Adipose tissue (tissue), 3 donors: ENCODE results near the gene BCDIN3D. TPM values are rescaled to one million over a fixed set of nuclear protein-coding genes. Genes with fewer than 3 reads are reported as not detected.

Experiments used
- H3K27ac ChIP-seq: one replicate; pipeline ENCODE4 v1.5.1; 2013; ENCODE audit warnings: low read depth, low read length
- WGBS, 3 donors: extraction: QIAGEN DNeasy Blood & Tissue Kit; methylation state at CpG; one replicate each; pipeline ENCODE4 v1.1.7; 2013; 5-methylcytosine and 5-hydroxymethylcytosine counted together
- polyA plus RNA-seq, 3 donors: library from polyadenylated mRNA; stranded (reverse); fragments of 200-250 nt; gene quantifications; one replicate each; pipeline ENCODE4 v1.2.3, GENCODE V29; 2013
- donor health status: healthy with polysubstance abuse.
- donor health status: Bipolar disorder and iron deficiency.
- donor health status: healthy.

BCDIN3D gene
- polyA plus RNA-seq, 3 donors, result 1.6 to 3.2 (median 1.9) TPM

DNA sequence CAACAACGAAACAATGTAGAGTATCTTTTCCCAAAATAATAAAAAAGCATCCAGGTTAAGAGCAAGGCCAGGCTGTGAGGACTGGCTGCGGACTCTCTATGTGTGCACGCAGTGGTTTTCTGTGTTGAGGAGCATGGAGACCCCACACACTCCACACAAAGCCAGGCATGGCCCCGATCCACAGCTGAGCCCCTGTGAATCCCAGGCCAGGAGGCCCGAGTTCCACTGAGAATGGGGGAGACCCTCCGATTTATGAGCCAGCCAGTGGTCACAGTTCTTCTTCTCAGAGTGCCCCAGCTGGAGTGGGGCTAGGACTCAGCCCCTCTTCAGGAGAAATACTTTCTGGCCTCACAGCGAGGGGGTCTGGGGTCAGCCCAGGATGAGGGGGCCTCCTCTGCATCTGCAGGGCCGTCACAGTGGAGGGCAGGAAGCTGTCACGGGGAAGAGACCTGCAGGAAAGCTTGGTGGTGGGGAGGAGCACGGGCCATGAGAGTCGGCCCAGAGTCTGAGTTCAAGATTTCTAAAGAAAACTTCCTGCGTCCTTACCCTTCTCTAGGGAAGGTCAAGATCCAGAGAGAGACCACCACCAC, 34.8 kb downstream of the BCDIN3D start:
- no peak overlapping the region for H3K27ac ChIP-seq
- WGBS, 3 donors, result 77 to 90% (median 82%) methylated on average over 12 of the region's 12 CpGs

DNA sequence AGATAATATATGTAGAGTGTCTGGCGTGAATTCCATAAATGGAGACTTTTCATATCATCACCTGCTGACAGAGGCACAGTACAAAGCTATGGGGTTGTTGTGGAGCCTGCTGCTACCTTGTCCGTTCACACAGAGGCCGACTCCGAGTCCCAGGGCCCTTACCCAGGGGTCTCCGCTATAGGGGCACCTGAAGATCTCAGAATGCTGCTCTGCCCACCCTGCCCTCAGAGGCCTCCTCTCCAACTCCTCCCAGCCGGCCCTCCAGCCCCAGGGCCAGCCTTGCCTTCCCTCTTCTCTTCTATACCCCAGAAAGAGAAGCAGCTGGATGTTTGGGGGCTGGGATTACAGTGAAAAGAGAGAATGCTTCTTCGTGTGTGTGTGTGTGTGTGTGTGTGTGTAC, 36.0 kb downstream of the BCDIN3D start:
- WGBS, 3 donors, result 86 to 93% (median 90%) methylated on average over 7 of the region's 7 CpGs
- no peak overlapping the region for H3K27ac ChIP-seq

DNA sequence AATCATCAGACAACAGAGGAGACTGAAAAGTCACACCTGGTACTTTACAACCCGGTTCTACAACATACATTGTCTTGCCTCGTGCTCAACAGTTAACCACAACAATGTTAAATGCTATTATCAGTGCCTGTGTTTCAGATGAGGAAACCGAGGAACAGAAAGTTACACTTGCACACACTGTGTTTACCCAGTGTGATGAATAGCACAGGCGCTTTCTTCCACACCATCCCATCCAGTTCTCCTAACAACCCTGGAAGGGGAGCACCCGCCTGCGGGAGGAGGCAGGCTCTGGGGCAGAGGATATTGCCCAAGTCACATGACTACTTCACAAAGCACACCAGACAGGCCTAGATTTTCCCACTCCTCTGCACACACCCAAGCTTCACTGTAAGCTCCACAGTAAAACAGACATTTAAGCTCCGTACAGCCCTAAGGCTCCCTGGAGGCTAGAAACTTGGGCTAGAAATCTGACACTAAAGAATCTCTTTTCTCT, 36.5 kb downstream of the BCDIN3D start:
- H3K27ac ChIP-seq, result no peak overlapping the region
- WGBS, 3 donors, result 82 to 88% (median 87%) methylated on average over 7 of the region's 7 CpGs

DNA sequence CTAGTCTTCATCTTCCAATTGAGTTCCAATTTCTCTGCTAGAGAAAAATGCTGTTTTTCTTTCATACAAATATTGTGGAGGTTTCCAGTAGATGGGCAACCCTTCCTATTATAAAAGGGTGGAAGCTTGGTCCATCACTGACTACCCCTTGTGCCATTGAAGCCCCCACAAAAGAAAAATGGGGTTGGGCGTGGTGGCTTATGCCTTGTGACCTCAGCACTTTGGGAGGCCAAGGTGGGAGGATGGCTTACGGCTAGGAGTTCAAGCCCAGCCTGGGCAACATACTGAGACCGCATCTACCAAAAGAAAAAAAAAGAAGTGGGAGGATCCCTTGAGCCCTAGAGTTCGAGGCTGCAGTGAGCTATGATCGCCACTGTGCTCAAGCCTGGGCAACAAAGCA, 37.5 kb downstream of the BCDIN3D start:
- H3K27ac ChIP-seq, result no peak overlapping the region
- 88 to 96% (median 93%) methylated on average over 5 of the region's 5 CpGs for WGBS, 3 donors

DNA sequence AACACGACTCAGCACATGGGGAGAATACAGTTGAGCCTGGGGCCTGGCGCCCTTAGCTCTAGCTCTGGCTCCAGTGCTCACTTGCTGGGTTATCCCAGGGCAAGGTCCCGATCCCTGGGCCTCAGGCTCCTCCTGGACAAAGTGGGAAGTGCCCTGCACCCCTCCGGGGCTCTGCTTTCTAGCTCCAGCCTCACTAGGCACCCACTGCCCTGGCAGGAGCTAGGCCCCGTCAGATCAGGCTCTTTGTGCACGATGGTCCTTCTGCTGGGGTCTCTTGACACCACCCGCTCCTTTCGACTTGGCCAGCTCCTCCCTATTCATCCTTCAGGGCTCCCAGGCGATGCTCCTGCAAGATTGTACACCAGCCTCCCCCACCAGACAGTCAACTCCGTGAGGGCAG, 38.1 kb downstream of the BCDIN3D start:
- no peak overlapping the region for H3K27ac ChIP-seq
- WGBS, 3 donors, result 95% methylated on average over 10 of the region's 10 CpGs

DNA sequence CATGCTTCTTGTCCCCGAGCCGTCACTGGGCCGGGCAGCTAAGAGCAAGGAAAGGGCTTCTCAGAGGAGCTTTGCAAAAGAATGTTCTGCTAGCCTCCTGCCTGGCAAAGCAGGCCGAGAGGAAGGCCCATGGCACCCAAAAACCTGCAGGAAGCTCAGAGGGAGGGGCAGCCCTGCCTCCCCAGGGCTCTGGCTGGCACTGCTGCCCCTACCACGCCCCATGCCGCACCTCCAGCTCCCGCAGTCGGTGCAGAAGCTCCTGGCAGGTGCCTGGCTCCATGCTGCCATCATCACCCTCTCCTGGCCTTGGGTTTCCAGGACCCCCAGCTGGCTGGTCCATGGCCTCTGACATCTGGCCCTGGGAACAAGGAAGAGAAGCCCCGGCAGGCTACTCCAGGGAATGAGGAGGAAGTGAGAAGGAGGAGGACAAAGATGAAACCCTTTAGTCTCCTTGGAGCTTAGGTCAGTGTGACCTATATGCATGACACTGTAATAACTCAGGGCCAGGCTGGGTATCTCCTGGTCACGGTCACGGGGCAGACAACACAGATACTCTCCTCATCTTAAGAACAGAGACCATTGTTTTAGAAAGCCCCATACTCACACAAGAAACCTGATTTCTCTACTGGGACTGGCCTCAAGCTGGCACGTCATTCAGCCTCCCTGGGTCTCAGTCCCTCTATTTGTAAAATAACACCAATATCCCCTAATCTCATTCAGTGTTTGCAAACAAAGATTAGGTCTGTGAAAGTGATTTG, 39.0 kb downstream of the BCDIN3D start:
- 84 to 88% (median 84%) methylated on average over 12 of the region's 12 CpGs for WGBS, 3 donors
- no peak overlapping the region for H3K27ac ChIP-seq

DNA sequence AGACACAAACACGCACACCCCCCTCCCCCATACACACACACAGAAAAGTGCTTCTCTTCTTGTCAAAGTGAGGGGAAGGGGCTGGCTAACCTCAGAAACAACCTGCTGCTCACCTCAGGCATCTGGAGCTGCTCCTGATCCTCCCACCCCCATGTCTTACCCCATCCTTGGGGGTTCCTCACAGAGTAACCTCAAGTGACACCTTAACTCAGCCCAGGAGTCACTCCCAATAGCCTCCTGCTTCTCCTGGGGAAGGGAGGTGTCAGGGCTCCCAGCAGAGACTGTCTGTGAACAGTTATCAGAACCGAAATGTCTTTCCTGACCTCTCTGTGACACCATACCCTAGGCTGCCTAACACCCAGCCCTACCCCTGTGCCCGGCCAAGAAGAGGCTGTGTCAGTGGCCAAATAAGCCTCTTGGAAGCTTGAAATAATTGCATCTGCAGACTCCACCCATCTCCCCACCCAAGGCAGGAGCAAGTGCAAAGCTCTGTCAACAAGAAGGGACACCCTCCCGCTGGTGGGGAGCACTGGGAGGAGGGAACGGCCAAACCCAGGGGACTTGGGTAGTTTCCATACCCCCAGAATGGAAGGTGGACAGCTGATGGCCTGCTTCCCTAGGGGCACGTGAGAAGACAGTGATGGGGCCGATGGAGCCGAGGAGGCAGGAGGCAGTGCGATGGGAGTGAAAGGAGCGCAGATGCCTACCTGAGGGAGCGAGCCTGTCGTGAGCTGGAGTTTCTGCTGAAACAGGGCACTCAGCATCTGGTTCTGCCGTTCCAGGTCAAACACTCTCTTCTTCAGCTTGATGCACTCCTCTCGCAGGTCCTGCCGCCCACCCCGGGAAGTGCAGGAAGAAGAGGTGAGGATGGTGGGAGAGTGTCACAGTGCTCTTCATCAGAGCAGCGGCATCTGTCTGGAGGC, 41.5 kb downstream of the BCDIN3D start:
- no peak overlapping the region for H3K27ac ChIP-seq
- 86 to 88% (median 88%) methylated on average over 17 of the region's 17 CpGs for WGBS, 3 donors

DNA sequence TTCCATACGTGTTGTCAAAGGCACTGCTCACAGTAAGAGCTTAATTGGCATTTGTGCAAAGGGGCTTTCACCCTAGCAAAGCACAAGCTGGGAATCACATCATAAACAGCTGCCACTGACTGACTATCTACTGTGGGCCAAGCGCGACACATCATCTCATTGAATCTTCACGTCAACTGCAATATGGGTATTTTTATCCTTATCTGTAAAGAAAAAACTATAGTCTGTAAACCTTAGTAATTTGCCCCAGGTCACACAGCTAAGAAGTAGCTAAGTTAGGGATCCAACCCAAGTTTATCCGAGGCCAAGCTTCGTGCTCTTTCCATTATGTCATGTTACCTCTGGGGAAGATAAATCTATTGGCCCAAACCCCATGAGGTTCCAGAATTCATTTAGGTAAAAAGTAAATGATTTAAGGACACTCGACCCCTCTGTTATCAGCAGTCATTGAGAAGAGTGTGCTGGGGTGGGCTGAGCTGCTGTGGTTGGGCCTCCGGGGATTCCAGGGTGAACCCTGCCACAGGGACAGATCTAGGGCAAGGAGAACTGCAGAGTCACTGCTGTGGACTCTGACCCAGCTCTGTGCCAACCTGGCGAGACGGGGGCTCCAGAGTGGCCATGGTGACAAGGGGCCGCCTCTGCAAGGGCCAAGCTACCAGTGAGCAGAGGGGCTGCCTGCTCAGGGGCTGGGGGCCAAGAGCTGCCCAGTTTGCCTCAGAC, 42.3 kb downstream of the BCDIN3D start:
- 72 to 82% (median 79%) methylated on average over 11 of the region's 11 CpGs for WGBS, 3 donors
- H3K27ac ChIP-seq, result no peak overlapping the region

DNA sequence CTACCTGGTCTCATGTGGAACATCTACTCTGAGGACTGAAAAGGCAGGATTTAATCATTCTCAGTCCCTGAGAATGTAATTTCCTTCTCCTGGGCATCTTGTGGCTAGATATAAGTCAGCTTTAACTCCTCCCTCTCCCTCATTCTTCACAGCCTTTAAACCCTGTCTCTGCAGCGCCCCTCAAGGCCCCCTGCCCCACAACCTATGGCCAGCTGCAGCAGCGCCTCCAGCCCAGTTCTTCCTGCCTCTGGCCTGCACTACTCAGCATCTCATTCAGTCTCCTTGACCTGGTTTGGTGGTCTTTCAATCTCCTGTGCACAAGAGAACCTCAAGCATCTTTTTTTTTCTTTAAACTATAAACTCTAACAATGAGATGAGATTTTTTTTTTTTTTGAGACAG, 44.0 kb downstream of the BCDIN3D start:
- WGBS, 3 donors, result 86 to 92% (median 91%) methylated on average over 2 of the region's 2 CpGs
- no peak overlapping the region for H3K27ac ChIP-seq

DNA sequence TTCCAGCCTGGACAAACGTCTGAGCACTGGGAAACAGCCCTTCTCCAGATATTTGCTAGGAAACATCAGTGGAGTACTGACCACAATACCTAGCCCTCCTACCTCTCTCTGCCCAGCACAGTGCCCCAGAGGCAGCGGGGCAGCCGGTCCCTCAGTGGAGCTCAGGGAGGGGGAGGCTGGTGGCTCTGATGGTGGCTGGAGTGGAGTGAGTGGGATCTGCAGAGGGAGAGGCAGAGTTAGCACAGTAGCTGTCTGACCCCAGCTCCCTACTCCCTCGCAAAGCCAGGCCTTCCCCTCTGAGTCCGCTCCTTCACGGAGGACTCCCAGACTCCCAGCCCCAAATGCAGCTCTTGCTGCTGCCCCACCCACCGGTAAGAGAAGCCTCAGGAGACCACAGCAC, 44.7 kb downstream of the BCDIN3D start:
- no peak overlapping the region for H3K27ac ChIP-seq
- 77 to 84% (median 81%) methylated on average over 6 to 7 of the region's 7 CpGs for WGBS, 3 donors

DNA sequence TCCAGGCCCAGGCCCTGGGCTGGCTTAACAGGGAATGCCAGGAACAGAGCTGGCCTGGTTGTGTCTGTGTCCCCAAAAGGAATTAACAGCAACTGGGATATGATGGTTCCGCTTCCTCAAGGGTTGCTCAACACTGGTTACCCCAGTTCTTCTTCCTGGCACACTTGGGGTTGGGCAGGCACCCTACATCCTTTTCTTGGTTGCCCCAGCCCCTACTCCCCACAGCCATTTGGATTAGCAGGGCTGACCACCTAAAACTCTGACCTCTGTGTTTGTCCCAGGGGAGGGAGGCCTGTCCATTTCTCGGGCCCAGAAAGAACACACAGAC, 45.5 kb downstream of the BCDIN3D start:
- H3K27ac ChIP-seq, result no peak overlapping the region
- 66 to 85% (median 74%) methylated on average over 2 of the region's 2 CpGs for WGBS, 3 donors

DNA sequence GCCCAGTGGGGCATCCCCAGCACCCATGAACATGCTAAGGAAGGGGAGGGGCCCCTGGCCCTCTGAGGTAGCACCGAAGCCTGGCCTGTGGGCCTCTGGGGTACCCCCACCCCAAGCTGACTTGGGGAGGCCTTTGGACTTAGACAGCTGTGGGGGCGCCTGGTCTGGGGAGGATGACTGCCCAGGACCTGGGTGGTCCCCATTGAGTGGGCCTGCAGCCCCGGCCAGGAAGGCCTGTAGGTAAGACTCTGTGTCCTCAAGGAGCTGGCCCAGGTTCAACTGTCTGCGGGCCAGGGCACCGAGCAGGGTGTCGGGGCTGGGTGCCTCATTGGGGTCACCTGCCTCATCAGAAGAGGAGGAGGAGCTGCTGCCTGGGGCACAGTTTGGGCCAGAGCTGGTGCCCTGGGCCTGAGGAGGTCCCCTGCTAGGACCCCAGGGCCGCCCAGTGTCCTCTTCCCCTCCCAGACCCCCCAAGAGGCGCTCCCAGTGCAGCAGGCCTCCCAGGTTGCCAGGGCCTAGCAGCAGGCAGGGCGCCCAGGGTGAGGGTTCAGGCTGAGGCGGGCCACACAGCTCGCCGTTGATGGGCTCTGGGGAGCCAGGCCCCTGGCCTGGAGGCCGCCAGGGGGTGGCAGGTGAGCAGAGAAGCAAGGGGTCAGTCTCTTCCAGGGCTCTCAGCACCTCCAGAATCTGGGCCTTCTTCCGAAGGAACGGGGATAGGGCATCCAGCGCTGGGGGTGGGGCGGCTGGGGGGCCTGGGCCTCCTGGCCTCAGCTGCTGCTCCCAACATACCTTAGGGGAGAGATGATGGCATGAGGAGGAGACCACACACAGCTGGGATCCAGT, 46.1 kb downstream of the BCDIN3D start:
- no peak overlapping the region for H3K27ac ChIP-seq
- 85 to 91% (median 89%) methylated on average over 15 to 17 of the region's 17 CpGs for WGBS, 3 donors

DNA sequence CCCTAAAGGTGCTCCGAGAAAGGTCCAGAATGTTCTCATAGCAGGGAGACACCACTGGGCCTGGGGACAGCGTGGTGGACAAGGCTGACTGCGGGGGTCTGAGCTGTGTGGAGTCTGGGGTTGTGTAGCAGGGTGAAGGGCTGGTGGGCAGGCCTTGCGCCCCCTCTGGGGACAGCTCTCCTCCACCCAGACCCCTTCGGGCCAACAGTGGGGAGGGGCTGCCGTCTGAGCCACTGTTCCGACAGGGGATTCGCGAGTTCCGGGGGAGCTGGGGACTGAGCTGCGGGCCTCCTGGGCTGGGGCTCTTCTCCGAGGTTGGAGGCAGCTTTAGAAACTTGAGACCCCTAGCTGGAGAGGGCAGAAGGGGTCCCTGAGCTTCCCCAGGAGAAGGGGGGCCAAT, 46.8 kb downstream of the BCDIN3D start:
- 90 to 93% (median 92%) methylated on average over 12 of the region's 12 CpGs for WGBS, 3 donors
- H3K27ac ChIP-seq, result no peak overlapping the region

DNA sequence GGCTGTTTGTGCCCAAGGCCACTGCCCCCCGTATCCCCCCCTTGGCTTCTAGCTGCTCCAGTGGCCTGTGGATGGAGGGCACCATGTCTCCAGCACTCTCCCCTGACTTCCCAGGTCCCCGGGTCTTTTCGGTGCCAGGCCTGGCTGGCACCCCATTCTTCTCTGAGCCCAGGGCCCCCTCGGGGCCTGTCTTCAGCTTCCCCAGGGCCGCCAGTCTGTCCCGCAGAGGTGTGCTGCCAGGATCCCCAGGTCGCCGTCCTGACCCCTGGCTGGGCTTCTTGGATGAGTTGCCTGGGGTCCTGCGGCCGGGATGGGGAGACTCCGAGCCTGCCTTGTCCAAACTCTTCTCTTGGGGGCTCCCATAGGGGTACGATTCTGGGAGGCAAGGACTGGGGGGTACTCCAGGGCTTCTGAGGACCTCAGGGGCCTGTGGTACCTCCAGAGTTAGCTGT, 47.2 kb downstream of the BCDIN3D start:
- WGBS, 3 donors, result 83 to 94% (median 91%) methylated on average over 12 of the region's 12 CpGs
- no peak overlapping the region for H3K27ac ChIP-seq

DNA sequence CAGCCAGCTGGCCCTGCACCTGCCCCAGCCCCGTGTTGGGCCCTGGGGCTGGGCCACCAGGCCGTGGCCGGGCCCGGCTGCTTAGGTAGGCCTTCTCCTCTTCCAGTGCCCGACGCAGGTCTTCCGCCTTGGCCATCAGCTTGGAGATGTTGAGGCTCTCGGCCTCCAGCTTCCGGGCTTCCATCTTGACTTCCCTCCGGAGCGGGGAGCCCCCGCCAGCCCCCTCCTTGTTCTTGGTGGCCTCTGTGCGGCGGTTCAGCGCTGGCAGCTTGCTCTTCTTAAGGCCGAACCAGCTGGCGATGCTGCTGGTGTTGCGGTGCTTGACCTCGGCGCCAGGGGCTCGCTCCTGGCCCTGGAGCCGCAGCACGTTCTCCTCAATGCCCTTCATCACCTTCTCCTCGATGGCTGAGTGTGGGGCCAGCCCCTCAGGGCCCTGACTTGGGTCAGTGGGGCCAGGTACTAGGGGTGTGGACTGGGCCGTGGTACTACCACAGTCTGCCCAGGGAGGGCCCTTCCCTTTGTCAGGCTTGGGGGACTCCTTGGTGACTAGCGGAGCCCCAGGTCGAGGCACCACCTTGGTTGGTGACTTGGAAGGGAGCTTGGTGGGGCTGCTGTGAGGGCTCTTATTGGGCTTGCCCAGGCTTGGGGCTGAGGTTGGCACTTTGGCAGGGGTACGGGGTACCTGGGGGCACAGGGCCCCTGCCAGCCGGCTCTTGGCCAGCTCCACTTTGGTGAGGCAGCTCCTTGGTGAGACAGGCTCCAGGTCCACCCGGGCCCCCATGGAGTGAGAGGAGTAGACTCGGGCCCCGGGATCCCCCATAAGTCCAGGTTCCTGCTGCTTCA, 47.9 kb downstream of the BCDIN3D start:
- WGBS, 3 donors, result 92 to 95% (median 93%) methylated on average over 32 of the region's 32 CpGs

DNA sequence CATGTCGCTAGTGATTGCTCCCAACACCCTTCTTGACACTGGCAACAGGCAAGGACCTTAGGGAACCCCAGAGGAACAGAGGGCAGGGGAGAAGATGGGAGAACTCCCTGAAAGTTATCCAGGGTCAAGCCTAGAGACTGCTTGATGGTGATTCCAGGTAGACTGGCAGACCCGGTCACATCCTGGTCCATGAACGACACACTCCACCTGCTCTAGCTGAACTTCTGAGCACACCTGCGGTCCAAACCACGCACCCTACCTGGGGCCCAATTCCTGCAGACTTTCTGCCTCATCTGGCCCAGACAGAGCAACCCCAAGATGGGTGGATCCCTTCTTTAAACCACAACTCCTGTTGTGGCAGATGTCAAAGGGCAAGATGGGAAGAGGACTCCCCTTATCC, 48.9 kb downstream of the BCDIN3D start:
- no peak overlapping the region for H3K27ac ChIP-seq
- 86 to 93% (median 92%) methylated on average over 5 of the region's 5 CpGs for WGBS, 3 donors

More for the DNA sequence above, 47.9 kb downstream of the BCDIN3D start:
- no peak overlapping the region for H3K27ac ChIP-seq

DNA sequence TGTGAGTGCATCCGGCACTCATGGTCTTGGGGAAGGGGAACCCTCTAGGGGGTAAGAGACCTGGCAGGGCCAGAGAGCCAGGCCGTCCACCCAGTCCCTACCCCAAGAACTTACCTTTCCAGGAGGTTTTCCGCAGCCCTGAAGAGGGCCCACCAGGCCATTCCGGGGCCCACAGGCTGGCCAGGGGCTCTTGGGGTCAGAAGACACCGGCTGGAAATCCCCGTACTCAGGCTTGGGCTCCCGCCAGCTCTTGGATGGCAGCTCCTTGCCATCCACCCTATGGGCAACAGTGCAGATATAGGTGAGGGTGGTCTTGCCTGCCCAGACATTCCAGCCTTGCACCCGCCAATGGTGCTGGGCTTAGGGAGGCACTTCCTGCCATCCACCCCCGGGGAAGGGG, 49.3 kb downstream of the BCDIN3D start:
- WGBS, 3 donors, result 91 to 93% (median 92%) methylated on average over 9 of the region's 9 CpGs
- no peak overlapping the region for H3K27ac ChIP-seq
